Esophagus squamous epithelium (tissue), 5 donors: ENCODE data around the gene TFRC. TPM values are rescaled to one million over a fixed set of nuclear protein-coding genes. Genes with fewer than 3 reads are reported as not detected.

Experiments used
- DNase-seq: peaks from one replicate; lab custom pipeline; 2025; lab: John Stamatoyannopoulos, UW
- H3K27ac ChIP-seq, 4 donors: fragments of 200-600 bp; sonication (generic); one replicate each; pipeline ENCODE4 v1.5.1; 2016 to 2019; ENCODE audit warnings: mild to moderate bottlenecking in 1 of 4
- H3K27me3 ChIP-seq, 4 donors: fragments of 200-600 bp; sonication (generic); 1 replicate in 3 of 4; 2 replicates in 1 of 4; pipeline versions ENCODE4 v1.5.1 to v1.6.0; 2017 to 2021; ENCODE audit warnings: antibody characterized with exemption in 1 of 4
- H3K36me3 ChIP-seq, 3 donors: fragments of 200-600 bp; sonication (generic); one replicate each; pipeline ENCODE4 v1.5.1; 2016 to 2019
- H3K4me1 ChIP-seq, 3 donors: fragments of 200-600 bp; sonication (generic); one replicate each; pipeline ENCODE4 v1.5.1; 2017 to 2019
- H3K4me3 ChIP-seq, 4 donors: fragments of 200-600 bp; sonication (generic); 1 replicate in 3 of 4; 2 replicates in 1 of 4; pipeline ENCODE4 v1.5.1; 2016 to 2019; ENCODE audit warnings: mild to moderate bottlenecking in 2 of 4, moderate library complexity in 1 of 4
- H3K9me3 ChIP-seq, 3 donors: fragments of 200-600 bp; sonication (generic); one replicate each; pipeline ENCODE4 v1.5.1; 2016 to 2019
- CTCF ChIP-seq, 6 experiments: fragments of 450-650 bp in 4 of 6; fragments of 200-600 bp in 2 of 6; sonication (generic) in 2 of 6; IDR thresholded peaks; one replicate each; pipeline ENCODE4 v1.5.1; 2016 to 2019; ENCODE audit warnings: antibody characterized with exemption in 6 of 6, mild to moderate bottlenecking in 4 of 6, moderate library complexity in 4 of 6
- POLR2A ChIP-seq, 4 donors: fragments of 450-650 bp; IDR thresholded peaks; one replicate each; pipeline ENCODE4 v1.6.1; 2017; ENCODE audit warnings: antibody characterized with exemption in 4 of 4, mild to moderate bottlenecking in 4 of 4, moderate library complexity in 3 of 4
- WGBS, 2 donors: methylation state at CpG; one replicate each; pipeline ENCODE4 v1.1.5; 2018; 5-methylcytosine and 5-hydroxymethylcytosine counted together
- intact Hi-C: fragments of 100-400 bp; cut with DNase I; formaldehyde crosslinking; loops from one replicate; pipeline ENCODE4 v1.15.0; 2022
- total RNA-seq, 4 donors: library from RNA; depleted of rRNA; stranded (reverse); fragments of >200 nt; gene quantifications; one replicate each; pipeline ENCODE4 v1.1.0, GENCODE V29; 2016
- donor health status: DM: yes; HTN: yes; CAD: no.

Gene TFRC
- total RNA-seq, 4 donors from 2014 or later, result 71.0 to 202 (median 151) TPM

DNA sequence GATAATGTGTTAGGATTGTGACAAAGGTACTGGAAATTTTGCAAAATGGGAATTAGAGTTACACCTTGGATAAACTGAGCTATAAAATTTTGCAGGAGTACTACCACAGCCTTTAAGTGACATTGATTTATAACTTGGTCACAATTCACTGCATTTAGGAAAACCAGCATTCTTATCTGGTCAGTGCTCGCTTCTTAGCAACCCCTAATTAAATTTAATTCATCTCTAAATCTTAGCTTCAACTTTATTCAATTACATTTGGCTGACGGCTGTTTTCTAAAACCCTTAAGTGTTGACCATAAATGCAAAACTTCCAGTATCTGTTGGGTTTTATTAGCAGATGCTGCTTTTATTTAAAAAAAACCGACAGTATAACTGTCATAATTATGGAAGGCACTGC, 31.3 kb downstream of the TFRC start:
- H3K27me3 ChIP-seq, result no peaks in the 10 kb centered on the region
- no peak for DNase-seq
- no peaks in the 10 kb centered on the region for H3K4me1 ChIP-seq
- no peaks in the 10 kb centered on the region for H3K9me3 ChIP-seq
- H3K27ac ChIP-seq, result no peak overlapping the region
- peaks cover 15 to 95% (median 39%) of the 10 kb centered on the region in 3 donors for H3K36me3 ChIP-seq
- 84 to 85% methylated on average over 3 of the region's 3 CpGs for WGBS, 2 donors
- TF ChIP-seq POLR2A (IDR thresholded peaks at IDR 0.05) (no peak), CTCF (IDR thresholded peaks at IDR 0.05) (no peak)
- no peak overlapping the region for H3K4me3 ChIP-seq
- intact Hi-C loops, result no loop called here

- intact Hi-C loops, result no loop called here
- no peaks in the 10 kb centered on the region for H3K4me1 ChIP-seq
- no peak for DNase-seq
- H3K9me3 ChIP-seq, result no peaks in the 10 kb centered on the region
- H3K27ac ChIP-seq, result no peak overlapping the region
- no peaks in the 10 kb centered on the region for H3K27me3 ChIP-seq
- TF ChIP-seq CTCF (IDR thresholded peaks at IDR 0.05) (no peak), POLR2A (IDR thresholded peaks at IDR 0.05) (no peak)
- H3K4me3 ChIP-seq, result no peak overlapping the region
- WGBS, 2 donors, result 79 to 82% methylated on average over 11 of the region's 11 CpGs
- H3K36me3 ChIP-seq, result peaks cover 6 to 89% (median 34%) of the 10 kb centered on the region in 3 donors
Observed at GRCh38 chr3:196049653-196050052, 32.2 kb downstream of the TFRC start.

DNA sequence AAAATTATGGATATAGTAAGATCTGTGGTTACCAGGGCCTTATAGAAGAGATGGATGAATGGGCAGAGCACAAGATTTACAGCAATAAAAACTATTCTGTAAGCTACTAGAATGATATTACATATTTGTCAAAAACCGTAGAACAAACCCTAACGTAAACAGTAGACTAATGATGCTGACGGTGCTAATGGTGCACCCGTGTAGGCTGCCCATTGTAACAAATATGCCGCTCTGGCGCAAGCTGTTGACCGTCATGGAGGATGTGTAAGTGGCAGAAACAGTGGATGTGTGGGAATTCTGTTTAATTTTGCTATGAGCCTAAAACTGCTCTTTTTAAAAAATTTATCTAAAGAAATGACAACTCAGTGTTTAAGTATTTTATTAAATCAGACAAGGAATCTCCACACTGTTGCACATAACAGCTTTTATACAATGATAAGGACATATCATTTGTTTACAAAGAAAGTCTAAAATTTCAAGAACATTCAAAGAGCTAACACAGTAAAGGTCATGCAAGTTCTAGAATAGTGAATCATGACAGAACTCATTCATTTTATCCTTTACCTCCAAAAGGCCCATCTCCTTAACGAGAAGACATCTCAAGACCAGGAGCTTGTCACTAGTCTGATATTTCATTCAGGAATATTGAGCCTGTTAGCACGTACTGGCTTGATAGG, 32.8 kb downstream of the TFRC start:
- WGBS, 2 donors, result 83 to 86% methylated on average over 9 of the region's 9 CpGs
- intact Hi-C loops, result no loop called here
- H3K27ac ChIP-seq, result no peak overlapping the region
- H3K27me3 ChIP-seq, result no peaks in the 10 kb centered on the region
- TF ChIP-seq CTCF (IDR thresholded peaks at IDR 0.05) (no peak), POLR2A (IDR thresholded peaks at IDR 0.05) (no peak)
- no peaks in the 10 kb centered on the region for H3K9me3 ChIP-seq
- no peaks in the 10 kb centered on the region for H3K4me1 ChIP-seq
- no peak overlapping the region for H3K4me3 ChIP-seq
- no peak for DNase-seq
- peaks cover 4 to 87% (median 31%) of the 10 kb centered on the region in 3 donors for H3K36me3 ChIP-seq

DNA sequence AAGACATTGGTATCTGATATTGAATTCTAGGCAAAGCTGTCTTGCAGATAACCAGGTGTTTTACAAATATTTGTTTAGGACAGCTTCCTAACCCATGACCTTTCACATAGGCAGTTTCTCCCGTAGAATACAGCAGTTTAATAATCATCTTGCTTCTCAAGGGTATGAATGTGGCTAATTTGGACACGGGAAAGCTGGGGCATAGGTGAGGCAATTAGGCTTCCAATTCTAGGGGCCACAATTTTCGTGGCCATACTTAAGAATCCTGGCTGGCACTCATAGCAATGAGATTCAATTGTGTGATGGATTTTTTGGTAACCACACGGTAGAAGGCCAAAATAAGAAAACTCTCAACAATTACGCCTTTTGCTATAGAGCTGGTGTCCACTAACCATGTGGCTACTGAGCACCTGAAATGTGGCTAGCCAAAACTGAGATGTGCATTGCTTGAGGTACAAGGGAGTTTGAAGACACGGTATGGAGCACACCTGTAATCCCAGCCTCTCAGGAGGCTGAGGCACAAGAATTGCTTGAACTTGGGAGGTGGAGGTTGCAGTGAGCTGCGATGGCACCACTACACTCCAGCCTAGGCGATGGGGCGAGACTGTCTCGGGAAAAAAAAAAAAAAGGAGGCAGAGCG, 34.4 kb downstream of the TFRC start:
- WGBS, 2 donors, result 78 to 79% methylated on average over 8 to 10 of the region's 11 CpGs
- H3K27me3 ChIP-seq, result no peaks in the 10 kb centered on the region
- no peak overlapping the region for H3K4me3 ChIP-seq
- no peaks in the 10 kb centered on the region for H3K4me1 ChIP-seq
- no peak for TF ChIP-seq CTCF (IDR thresholded peaks at IDR 0.05)
- no peak for TF ChIP-seq POLR2A (IDR thresholded peaks at IDR 0.05)
- no peaks in the 10 kb centered on the region for H3K9me3 ChIP-seq
- no peak for DNase-seq
- H3K27ac ChIP-seq, result no peak overlapping the region
- H3K36me3 ChIP-seq, result peaks cover 4 to 72% (median 15%) of the 10 kb centered on the region in 3 donors
- intact Hi-C loops, result no loop called here

DNA sequence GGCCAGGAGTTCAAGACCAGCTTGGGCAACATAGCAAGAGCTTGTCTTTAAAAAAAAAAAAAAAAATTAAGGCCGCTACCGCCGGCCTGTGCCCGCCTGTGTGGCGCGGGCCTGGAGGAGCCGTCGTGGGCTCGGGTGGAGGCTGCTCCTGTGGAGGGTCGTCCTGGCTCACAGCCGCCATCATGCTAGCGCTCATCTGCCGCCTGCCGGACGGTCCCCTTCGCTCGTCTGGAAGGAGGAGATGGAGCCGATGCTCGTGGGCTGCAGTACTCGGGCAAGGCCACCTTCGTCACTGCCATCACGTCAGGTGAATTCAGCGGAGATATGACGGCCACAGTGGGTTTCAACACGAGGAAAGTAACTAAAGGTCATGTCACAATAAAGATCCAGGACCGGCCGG, 37.4 kb downstream of the TFRC start:
- H3K9me3 ChIP-seq, result no peaks in the 10 kb centered on the region
- H3K27me3 ChIP-seq, result no peaks in the 10 kb centered on the region
- intact Hi-C loops, result no loop called here
- 91 to 96% methylated on average over 16 to 26 of the region's 27 CpGs for WGBS, 2 donors
- DNase-seq, result no peak
- TF ChIP-seq CTCF (IDR thresholded peaks at IDR 0.05) (no peak), POLR2A (IDR thresholded peaks at IDR 0.05) (no peak)
- H3K27ac ChIP-seq, result no peak overlapping the region
- peaks cover 0 to 42% (median 0%) of the 10 kb centered on the region in 3 donors for H3K36me3 ChIP-seq
- H3K4me1 ChIP-seq, result no peaks in the 10 kb centered on the region
- no peak overlapping the region for H3K4me3 ChIP-seq
